GM12891 (cell line): ENCODE results near the gene NUTM1.
"Not testable (repeated sequence)": the region's sequence is repeated elsewhere in the genome, so short reads cannot be mapped to it uniquely, and the experiment has no call there.

ENCODE experiments used
- PAX5 ChIP-seq: IDR thresholded peaks from 2 replicates; pipeline ENCODE4 v1.6.1; 2011; ENCODE audit warnings: low read length, moderate library complexity, mild to moderate bottlenecking; ENCODE audit not compliant: insufficient read depth, severe bottlenecking
- POLR2A ChIP-seq: IDR thresholded peaks from 2 replicates; pipeline ENCODE4 v1.6.1; 2011; ENCODE audit warnings: low read depth, low read length, control low read depth
- POLR2AphosphoS5 ChIP-seq: IDR thresholded peaks from 2 replicates; pipeline ENCODE4 v1.6.1; 2011; ENCODE audit warnings: low read depth, low read length, control low read depth
- POU2F2 ChIP-seq: IDR thresholded peaks from 2 replicates; pipeline ENCODE4 v1.6.1; 2011; ENCODE audit warnings: low read depth, mild to moderate bottlenecking, control low read depth, low read length, moderate library complexity
- SPI1 ChIP-seq: IDR thresholded peaks from 2 replicates; pipeline ENCODE4 v1.6.1; 2011; ENCODE audit warnings: low read depth, low read length, control low read depth
- TAF1 ChIP-seq: IDR thresholded peaks from 2 replicates; pipeline ENCODE4 v1.6.1; 2011; ENCODE audit warnings: low read depth, low read length, control low read depth

DNA sequence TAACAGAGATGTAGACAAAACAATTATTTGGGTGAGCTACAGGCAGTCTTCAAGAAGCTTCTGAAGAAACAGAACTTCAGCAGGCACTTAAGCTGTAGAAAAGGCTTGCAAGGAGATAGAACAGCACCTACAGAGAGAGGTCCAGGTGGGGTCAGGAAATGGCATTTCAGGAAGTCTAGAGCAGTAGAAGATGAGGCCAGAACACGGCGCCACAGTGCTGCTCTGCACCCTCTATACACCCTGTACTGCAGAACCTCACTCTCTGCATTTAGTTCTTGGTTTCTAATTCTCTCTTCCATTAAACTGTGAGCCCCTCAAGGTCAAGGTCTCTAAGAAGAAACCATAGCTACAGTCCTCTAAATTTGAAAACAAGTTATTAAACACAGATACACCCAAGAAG lies 49.9 kb downstream of the NUTM1 start:
- not testable (repeated sequence) for TF ChIP-seq SPI1, POLR2AphosphoS5, TAF1, POLR2A, PAX5, POU2F2
